CD4-positive, alpha-beta T cell treated with Interleukin-12 subunit alpha and Interleukin-12 subunit beta, for 1 hour (primary cell): ENCODE results near the gene ABTB2.

Experiments
- DNase-seq: peaks from one replicate; pipeline ENCODE4 v3.0.0-alpha.2; 2020

Gene ABTB2

DNA sequence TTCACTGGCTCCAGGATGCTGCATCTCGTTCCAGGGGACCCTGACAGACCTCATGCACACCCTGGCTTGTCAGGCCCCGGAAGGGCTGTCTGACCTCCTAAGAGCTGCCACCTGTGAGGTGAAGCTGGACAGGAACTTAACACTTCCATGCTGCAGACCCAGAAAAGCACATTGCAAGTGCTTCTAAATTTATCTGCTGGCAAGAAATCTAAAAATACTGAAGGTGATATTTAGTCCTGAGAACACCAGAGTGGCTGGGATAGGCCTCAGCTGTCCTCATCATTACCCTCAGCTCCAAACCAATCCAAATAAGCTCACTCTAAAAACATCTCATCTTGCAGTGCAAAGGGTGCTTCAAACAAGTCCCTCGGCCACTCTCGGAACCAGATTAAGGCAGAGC lies 46.7 kb downstream of the ABTB2 start:
- DNase-seq: no peak

DNA sequence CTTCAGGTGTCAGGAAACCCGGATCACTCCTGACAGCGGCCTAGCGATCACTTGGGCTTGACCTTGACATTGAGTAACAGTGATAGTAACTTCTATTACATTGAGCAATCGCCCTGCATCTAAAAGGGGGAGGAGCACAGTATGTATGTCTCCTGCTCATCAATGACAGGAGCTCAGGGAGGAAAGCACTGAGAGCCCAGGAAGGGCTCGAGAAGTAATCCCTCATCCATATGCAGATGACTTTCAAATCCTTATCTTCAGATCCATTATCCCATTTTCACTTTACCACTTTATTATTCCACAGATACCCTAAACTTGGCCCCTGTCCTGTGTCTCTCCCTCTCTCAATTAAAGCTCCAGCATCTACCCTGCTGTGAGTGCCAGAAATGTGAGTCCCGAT lies 47.8 kb downstream of the ABTB2 start:
- no peak for DNase-seq

DNA sequence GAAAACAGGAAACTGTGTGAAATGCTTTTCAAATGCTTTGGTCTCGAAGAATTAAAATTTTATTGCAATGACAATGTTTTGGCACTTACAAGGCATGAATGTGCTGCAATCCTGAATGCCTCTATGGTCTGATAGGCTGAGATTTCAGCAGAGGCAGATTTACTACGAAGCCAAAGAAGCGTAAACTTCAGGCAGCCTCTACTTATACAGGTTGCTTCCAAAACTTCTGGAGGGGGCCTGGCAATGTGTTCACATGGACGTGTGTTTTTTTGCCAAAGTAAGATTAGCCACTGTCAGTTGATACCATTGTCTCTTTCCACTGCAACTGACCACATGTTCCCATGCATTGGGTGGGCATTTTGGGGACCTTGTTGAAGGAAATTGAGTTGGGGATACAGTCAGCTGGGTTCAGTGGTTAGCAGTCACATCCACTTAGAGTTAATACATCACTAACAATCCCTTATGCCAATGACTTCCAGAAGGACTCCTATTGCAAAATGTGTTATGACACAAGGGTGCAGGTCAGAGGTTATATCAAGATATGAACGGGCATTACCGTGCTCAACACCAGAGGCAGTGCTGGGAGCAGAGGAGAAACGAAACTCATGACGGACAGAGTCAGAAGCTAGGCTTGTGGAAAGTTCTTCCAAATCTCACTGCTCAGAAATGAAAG lies 48.8 kb downstream of the ABTB2 start:
- DNase-seq: no peak

DNA sequence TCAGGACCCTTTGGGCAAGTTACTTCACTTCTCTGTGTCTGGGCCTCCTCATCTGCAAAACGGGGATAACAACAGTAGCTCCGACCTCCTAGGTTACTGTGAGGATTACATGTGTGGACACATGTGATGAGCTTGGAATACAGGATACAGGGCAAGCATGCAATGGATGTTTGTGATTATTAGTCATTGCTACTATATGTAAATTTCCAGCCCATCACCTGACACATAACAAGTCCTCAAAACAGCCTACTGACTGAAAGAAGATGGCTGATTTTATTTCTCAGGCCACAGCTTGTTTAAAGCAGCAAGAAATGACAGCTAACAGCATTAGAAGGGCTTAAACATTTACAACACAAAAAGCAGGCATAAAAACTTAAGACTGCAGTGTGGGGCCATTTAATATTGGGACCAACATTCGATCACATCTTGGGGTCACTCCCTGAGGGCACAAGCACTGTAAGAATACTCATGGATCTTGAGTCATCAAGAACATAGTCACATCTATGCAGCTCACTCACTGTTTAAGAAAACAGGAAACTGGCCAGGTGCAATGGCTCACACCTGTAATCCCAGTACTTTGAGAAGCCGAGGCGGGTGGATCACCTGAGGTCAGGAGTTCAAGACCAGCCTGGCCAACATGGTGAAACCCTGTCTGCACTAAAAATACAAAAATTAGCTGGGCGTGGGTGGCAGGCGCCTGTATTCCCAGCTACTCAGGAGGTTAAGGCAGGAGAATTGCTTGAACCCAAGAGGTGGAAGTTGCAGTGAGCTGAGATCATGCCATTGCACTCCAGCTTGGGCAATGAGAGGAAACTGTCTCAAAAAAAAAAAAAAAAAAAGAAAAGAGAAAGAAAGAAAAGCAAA lies 49.5 kb downstream of the ABTB2 start:
- no peak for DNase-seq

DNA sequence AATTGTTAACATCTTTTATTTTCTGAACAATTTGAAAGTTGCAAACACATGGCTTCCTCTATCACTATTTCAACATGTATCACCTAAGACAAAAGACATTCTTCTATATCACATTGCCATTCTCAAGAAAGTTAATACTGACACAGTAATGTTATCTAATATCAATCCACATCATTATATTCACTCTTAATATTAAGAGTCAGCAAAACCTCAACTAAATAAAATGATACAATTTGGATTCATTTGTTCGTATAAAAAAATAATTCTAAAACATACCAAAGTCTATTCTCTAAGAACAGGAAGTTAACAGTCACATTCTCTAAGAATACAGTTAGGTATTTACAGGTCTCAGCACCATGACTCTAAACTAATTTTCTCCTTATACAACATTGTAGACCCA lies 52.0 kb downstream of the ABTB2 start:
- no peak for DNase-seq

DNA sequence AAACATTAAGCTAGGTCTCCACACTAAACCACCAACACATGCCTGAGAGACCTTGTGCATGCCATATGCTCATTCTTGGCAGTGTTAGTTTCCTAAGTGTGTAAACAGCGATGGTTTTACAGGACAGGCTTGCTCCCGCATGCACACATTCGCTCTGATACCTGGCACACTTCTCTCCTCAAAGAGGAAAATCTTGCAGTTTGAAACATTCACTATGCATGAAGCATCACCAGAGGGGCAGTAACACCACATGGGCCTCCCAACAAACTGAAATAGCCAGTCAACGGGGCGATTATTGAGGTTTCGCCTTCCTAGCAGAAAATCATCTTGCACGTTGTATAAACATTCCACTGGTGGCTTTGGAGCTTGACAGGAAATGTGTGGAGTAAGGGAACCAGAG lies 52.6 kb downstream of the ABTB2 start:
- DNase-seq: no peak

DNA sequence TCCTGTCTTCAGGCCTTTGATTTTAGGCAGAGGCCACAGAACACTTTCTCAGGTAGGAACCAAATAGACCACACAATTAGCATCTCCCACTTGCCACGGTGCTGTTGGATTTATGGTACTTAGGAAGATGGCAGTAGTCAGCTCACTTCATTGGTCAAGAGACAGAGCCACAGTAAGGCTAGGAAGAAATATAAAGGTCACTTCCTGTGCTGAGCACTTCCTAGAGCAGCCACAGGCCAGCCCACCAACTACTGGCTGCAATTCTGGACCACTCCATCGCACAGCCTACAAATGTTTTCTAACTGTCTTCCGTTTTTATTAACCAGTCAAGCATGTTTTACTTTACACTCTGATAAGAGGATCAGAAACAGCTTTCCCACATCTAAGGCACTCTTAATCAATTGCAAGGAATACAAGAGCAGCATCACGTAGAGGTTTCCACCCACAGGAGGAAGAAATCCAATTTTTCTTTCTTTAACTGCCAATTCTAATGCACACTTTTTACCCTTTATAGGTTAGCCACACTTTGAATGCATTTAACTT lies 54.7 kb downstream of the ABTB2 start:
- no peak for DNase-seq

DNA sequence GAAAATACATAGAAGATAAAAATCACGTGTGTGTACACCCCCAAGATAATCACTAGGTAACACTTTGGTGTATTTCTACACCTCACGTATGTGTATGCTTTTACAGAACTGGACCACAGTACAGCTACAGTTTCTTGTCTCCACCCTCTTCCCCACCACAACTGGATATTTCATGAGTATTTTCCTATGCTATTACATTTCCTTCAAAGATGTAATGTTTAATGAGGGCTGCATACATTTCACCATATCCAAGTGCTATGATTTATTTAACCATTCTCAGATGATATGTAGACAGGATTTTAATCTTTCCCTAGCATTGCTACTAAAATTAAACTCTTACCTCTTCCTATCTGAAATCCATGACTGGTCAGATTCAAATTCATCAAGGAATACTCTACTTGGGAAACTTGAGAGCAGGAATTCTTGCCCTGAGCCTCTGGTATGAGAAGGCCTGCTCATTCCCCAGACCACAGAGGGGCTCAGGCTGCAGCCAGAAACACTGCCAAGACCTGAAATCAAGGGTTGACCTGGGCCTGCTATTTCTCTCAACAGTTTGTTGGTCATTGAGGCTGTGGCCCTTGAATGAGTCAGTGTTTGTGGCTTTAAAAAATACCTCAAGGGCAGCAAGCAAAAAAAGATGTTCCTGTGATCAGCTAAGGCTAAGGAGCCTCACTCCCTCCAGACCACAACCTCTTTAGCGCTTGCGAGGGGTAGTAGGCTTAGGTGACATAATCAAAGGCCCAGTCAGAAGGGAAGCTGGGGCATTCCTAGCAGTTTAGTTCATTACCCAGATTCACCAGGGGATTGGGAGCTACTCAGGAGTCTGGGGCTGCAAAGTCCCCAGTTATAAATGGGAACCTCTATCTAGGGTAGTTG lies 55.5 kb downstream of the ABTB2 start:
- DNase-seq: no peak

DNA sequence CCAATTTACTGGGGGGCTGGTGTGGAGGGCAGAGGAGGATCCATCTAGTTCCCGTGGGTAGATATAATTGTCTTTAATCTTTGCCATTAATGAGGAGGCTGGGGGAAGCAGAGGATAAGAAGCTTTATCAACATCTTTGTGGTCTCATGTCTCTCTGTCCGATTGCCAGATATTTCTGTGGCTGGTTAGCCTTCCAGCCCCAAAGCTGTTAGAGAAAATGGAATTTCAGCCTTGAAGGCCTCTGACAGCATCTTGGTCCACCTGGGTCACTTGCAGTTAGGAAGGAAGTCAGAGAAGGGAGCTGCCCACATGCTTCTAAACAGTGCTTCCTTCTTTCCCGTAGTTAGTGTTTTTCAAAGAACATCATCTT lies 56.9 kb downstream of the ABTB2 start:
- DNase-seq: no peak

DNA sequence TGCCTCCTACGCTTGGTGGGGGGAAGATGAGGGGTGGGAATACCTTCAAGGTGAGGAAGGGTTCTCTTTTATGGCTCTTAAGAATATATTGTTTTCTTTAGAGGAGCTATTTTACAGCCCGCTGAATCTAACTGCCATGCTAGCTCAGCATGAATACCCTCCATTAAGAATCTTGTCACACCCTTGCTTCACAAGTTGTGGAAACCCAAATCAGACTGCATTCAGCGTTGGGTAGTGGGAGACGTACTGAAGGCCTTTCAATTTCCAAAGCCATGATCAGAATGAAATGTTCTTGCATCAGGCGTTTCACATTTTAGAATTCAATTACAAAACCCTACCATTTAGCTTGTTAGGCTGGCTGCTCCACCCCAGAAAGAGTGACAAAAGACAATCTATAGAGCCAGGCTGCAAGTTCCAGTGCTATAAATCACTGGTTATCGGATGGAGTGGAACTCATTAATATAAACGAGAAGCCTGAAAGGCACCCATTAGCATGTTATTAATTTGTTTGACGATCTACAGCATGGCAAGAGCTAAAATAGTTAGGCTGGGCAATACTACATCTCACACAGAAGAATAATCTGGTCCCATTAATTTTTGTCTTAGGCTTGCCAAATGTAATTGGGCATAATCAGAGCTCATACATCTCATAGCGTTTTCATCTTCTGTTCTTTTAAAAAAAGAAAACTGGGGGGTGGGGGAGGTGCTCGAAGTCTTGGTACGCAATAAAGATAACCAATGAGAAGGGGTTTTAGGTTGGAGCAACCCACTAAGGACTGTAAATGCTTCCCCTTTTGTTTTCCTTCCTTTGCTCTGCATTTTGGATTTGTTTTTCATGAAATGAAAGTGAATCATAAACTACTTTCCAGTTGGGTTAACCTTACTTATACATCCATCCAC lies 57.5 kb downstream of the ABTB2 start:
- no peak for DNase-seq

DNA sequence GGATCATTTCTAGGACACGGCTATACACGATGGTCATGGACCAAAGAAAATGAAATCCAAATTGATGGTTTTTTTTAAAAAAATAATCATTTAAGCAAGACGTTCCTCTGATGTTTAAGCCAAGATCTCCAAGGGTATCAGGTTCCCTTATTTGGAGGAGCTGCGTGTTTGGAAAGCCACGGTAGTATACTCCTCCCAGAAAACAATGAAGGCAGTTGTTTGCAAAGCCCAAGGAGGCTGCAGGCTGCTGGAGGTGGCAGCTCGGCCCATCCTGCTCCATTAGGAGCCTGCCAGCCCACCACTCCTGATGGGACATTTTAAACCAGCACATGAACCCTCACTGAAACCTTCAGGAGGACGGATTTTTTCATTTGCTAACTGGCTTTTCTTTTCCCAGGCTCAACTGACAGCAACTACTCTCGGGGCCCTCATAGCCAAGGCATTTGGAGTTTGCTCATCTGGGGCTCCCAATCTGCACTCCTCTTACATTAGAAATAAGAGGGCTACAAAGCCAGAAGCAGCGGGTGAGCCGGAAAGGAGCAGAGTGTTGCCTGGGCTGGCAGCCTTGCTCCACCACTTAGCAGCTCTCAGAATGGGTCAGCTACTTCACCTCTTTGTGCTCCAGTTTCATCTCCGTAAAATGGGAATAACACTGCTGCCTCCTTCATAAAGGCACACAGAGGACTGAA lies 58.4 kb downstream of the ABTB2 start:
- no peak for DNase-seq

DNA sequence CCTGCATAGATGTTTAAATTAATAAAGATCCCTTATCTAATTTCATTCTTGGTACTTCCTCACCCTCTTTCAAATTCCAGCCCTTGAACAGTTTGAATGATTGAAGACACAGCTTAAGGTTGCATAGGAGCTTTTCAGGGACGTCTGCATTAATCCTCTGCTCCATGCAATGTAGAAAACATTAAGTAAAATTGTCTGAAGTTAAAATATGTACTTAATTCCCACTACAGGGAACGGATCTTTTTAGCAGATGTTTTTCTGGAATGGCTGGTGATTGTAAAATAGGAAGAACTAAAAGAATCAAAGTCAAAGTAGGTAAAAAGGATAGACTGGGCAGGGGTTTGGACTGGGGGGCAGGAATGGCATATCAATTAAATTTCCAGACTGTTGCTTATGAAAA lies 58.9 kb downstream of the ABTB2 start:
- no peak for DNase-seq

DNA sequence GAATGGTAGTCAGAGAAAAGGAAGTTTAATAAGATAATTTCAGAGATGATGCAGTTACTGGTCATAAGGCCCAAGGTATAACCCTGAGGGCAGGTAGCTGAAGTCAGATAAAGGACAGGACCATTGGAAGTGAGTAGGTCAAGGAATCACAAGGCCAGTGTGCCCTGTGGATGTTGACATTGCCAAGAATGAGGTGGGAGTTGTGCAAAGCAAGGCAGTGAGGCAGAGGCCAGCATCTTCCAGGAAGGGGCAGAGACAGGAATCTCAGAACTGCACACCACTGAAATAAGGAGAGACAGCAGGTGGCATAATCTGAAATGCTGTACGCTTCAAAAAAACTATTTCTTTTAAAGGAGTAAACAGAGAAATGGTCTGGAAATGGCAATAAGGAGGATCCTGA lies 61.4 kb downstream of the ABTB2 start:
- no peak for DNase-seq

DNA sequence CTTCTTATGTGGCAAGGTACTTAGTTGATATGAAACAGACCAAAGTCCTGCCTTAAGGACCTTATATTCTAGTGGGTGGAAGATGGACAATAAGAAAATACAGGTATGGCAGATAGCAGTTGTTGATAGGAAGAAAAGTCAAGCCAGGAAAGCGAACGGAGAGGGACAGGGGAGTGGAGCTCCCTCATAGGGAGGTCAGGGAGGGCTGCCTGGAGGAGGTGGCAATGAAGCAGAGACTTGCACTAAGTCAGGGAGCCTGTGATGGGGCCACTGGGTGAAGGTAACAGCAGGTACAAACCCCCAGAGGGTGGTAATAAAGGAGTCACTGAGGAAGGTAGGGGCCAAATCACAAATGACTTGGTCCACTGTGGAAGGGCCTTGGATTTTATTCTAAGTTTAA lies 65.3 kb downstream of the ABTB2 start:
- no peak for DNase-seq

DNA sequence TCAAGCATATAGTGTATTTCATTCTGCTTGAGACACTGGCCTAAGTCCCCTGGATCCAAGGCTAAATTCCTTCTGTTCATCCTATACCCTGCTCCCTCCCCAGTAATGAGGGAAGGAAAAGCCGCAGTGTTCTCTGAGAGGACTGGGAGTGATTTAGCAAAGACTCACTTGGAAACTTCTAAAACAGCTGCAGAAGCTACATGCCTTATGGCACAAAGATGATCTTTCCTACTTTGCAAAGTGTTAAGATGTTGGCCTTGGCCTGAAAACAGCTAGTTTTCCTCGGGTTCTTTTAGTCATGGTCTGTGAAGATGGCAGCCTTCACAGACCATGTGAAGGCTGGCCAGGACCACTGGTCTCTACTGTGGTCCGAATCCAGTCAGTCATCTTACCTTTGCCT lies 65.7 kb downstream of the ABTB2 start:
- DNase-seq: no peak

DNA sequence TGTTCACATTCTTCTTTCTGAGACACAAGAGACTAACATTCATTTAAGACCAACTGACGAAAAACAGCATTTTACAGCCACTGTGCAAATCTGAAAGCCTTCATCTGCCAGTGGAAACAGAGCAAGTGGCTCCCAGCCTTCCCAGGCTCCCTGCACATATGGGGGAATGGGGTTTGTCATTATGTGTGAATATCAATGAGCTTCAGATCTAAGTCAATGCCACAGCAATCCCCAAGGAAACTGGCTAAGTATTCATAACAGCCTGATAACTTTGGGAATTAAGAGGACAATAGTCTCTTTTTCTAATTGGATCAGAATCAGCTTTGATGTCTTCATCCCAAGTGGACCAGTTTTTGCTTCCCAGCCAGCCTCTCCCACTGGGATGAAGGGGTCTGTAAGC lies 66.9 kb downstream of the ABTB2 start:
- no peak for DNase-seq

DNA sequence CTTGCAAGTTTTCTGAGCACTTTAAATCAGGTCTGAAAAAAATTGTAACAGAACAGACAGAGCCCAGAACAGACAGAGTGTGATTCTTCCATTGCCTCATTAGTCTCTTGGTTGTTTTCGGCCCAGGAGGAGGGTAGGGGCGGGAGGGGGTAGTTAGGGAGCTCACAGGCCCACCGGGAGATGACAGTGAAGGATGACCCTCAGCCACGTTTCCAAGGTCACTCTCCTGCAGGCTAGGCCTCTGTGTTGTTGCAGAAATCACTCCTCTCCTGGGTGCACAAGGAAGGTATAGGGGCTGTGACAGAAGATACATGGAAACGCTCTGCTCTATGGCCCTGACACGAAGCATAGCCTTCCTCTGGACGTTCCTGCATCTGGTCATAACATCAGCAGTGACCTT lies 69.3 kb downstream of the ABTB2 start:
- DNase-seq: no peak

DNA sequence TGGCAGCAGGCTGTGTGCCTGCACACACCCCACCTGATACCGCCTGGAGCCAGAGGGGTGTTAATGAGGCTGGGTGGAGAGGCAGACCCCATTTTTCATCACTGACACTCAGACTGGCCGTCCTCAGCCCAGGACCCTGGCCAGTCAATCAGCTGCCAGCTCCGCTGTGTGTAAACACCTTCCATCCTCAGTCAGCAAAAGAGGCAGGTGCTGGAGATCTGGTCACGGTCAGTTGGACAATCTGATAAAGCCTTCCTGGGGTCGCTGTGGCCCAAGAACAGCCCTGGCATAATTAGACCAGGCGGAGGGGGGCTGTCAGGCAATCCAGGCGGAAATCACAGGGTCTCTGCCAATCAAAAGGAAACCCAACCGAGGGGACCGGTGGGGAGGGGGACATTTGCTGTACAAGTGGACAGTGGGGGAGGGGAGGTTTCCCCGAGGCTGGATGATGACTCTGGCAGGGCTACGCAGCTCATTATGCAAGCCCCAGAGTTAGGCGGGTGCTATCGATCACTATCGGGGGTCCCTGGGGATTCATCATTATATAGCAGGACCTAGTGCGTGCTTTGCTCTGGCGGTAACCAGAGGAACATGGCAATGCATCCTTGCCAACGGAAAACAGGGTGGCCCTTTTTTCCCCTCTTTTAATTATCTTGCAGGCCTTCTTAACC lies 72.9 kb downstream of the ABTB2 start:
- DNase-seq: no peak

DNA sequence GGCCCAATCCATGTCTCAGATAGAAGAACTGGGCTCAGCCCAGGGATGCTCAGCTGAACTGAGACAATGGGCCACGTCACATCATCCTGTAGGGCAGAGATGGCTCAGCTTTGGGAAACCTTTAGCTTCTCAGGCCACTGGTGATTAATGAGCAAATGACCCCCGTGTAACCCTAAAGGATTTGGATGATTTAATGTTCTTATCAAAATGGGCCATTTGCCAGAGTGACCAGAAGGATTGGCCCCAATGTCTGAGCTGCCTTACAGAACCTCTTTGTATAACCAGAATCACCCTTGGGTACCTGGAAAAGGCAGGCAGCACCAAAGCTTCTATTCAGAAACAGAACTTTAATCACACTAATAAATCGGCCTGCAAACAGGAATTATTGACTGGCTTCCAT lies 73.7 kb downstream of the ABTB2 start:
- DNase-seq: no peak

DNA sequence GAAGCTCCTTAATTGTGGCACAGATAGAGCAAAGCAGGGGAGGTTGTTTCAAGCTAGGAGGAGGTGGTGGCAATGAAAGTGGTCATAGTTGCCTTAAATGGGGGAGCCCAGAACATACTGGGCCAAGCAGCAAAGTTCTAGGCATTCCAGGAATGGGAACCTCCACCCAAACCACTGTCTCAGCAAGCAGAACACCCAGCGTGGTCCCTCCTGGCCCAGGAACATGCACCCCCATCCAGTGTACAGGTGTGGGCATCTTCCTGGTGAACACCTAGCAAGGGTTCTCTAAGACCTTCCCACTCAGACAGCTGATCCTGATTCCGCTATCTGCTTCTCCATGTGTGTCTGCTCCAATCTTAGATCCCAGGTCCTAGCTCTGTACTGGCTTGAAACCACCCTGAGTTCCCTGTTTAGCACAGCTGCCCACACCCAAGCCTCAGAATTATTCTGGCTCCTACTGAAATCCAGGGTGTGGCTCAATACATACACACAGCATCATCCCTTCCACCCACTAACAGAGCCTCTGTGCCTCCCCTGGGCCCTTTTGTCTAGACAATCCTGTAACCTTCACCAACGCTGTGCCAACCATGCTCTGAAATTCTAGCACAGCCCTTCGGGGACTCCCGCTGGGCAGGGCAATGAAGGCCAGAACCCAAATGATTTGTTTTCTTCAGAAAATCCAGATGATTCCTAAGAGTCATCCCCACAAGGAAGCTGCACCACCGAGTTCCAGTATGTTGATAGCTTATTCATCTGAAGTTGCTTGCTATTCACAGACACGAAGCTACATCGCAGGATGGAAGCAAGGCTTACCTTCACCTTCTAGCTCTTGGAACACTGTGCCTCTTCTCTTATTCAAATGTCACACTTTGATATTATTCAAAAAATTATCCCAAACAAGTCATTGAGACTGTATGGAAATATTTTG lies 76.6 kb downstream of the ABTB2 start:
- DNase-seq: no peak
